ENCODE data around the gene MAP3K15.

GRCh38 chrX:19448077-19448476 is 67.2 kb downstream of the MAP3K15 start:
- TF ChIP-seq CTCF (IDR thresholded peaks at IDR 0.05), result no peak
- no peak for TF ChIP-seq ZFX (IDR thresholded peaks at IDR 0.05; ENCODE audit: borderline replicate concordance)
